Subcutaneous adipose tissue (tissue), 4 donors: Measurements from ENCODE around the gene EGFR. TPM values are rescaled to one million over a fixed set of nuclear protein-coding genes. Genes with fewer than 3 reads are reported as not detected.

Experiments
- CTCF ChIP-seq: fragments of 450-650 bp; IDR thresholded peaks from one replicate; pipeline ENCODE4 v1.5.1; 2016; ENCODE audit warnings: low read depth, mild to moderate bottlenecking, control low read depth, antibody characterized with exemption, moderate library complexity
- total RNA-seq, 4 donors: library from RNA; depleted of rRNA; stranded (reverse); fragments of >200 nt; gene quantifications; one replicate each; pipeline ENCODE4 v1.1.0, GENCODE V29; 2016

The EGFR gene
- total RNA-seq, 4 donors from 2014 or later: 84.0 to 132 (median 102) TPM

GRCh38 chr7:54985426-54986330, 33.1 kb upstream of the EGFR start:
- no peak for TF ChIP-seq CTCF

GRCh38 chr7:54986716-54987115, 32.1 kb upstream of the EGFR start:
- no peak for TF ChIP-seq CTCF

GRCh38 chr7:54987772-54988171, 31.0 kb upstream of the EGFR start:
- TF ChIP-seq CTCF: no peak

GRCh38 chr7:54988516-54988915, 30.3 kb upstream of the EGFR start:
- TF ChIP-seq CTCF: no peak

- no peak for TF ChIP-seq CTCF
These were observed 29.2 kb upstream of the EGFR start for GRCh38 chr7:54989453-54990225.

- TF ChIP-seq CTCF: no peak
These were observed 27.5 kb upstream of the EGFR start for GRCh38 chr7:54991341-54991740.

- TF ChIP-seq CTCF: no peak
These were observed 25.8 kb upstream of the EGFR start for GRCh38 chr7:54992871-54993475.
